ENCODE data around the gene ZNF664. TPM values are rescaled to one million over a fixed set of nuclear protein-coding genes. Genes with fewer than 3 reads are reported as not detected.

The ZNF664 gene
- total and polyA plus RNA-seq, 2 of the 13 experiments (the other 11 are each of a cell fraction or from before 2014, with no cell fraction given) = 43.9 to 56.5 TPM

- no peak for DNase-seq (ENCODE audit: low spot score)
- ChIA-PET CTCF (ENCODE audit: low intra/inter-chr PET ratio, low total read pairs) (no interaction called here), POLR2A (no interaction called here)
- ATAC-seq = no peak
- no peak overlapping the region for H3K4me2 ChIP-seq (ENCODE audit: low read depth, low read length)
- H3K27me3 ChIP-seq (ENCODE audit: control insufficient read depth in 1 of 2, insufficient read depth in 2 of 2, low read length in 2 of 2) = no peaks in the 10 kb centered on the region
- H3K9me3 ChIP-seq (ENCODE audit: low read length) = no peaks in the 10 kb centered on the region
- peaks cover 2 to 72% of the 10 kb centered on the region in 2 experiments for H3K36me3 ChIP-seq (replicated peaks in 1 of 2; ENCODE audit: control insufficient read depth in 1 of 2, insufficient read depth in 2 of 2, low read length in 2 of 2)
- H3K4me1 ChIP-seq (ENCODE audit: insufficient read depth, low read length) = peaks cover 50% of the 10 kb centered on the region
- H4K20me1 ChIP-seq (ENCODE audit: insufficient read depth, low read length) = peaks cover 8% of the 10 kb centered on the region
- intact Hi-C loops (cut with micrococcal nuclease; ENCODE audit: unreplicated experiment) (no loop called here), in situ Hi-C loops (cut with HindIII; ENCODE audit: extremely low pct_ligation_motif_present, low pct_unique_long_range_greater_than_20kb) (no loop called here)
- TF ChIP-seq NAIF1 (CRISPR knock-in tag; IDR thresholded peaks at IDR 0.05; ENCODE audit: borderline replicate concordance) (no peak), RELA (CRISPR knock-in tag; IDR thresholded peaks at IDR 0.05) (no peak), NCOA5 (CRISPR knock-in tag; IDR thresholded peaks at IDR 0.05) (no peak), HCFC1 (IDR thresholded peaks at IDR 0.05; ENCODE audit: low read depth, low read length) (no peak), MED13 (CRISPR knock-in tag; IDR thresholded peaks at IDR 0.05) (no peak), SP4 (CRISPR knock-in tag; IDR thresholded peaks at IDR 0.05) (no peak), ZNF253 (CRISPR knock-in tag; IDR thresholded peaks at IDR 0.05; ENCODE audit: borderline replicate concordance) (no peak), NCOA1 (CRISPR knock-in tag; IDR thresholded peaks at IDR 0.05) (no peak), CBX5 (CRISPR knock-in tag; IDR thresholded peaks at IDR 0.05; ENCODE audit: borderline replicate concordance) (no peak), SMYD3 (CRISPR knock-in tag; IDR thresholded peaks at IDR 0.05) (no peak), CBX2 (IDR thresholded peaks at IDR 0.05; ENCODE audit: low read depth, low read length) (no peak), CBX2 (CRISPR knock-in tag; IDR thresholded peaks at IDR 0.05; ENCODE audit: low read depth) (no peak), ETS1 (CRISPR knock-in tag; IDR thresholded peaks at IDR 0.05) (no peak)
- FAIRE-seq = no peak
- H3K79me2 ChIP-seq (ENCODE audit: insufficient read depth, low read length) = peaks cover 33% of the 10 kb centered on the region
- H3K27ac ChIP-seq (ENCODE audit: extremely low read length, insufficient read depth, low read length) = no peak overlapping the region
- 97% methylated on average over 2 of the region's 2 CpGs for WGBS (ENCODE audit: low lambda C conversion rate)
- no TSS peak for BruUV-seq (replicated peaks)
- no peak overlapping the region for H3K9ac ChIP-seq (ENCODE audit: insufficient read depth, low read depth, low read length)
- H3K4me3 ChIP-seq (replicated peaks in 1 of 3; ENCODE audit: insufficient read depth in 1 of 3, low read depth in 2 of 3, low read length in 3 of 3) = no peak overlapping the region
- H2AFZ ChIP-seq (ENCODE audit: low read length) = no peak overlapping the region
Measured at GRCh38 chr12:123991372-123991951, 18.4 kb downstream of the ZNF664 start.
